Smooth muscle cell (in vitro differentiated cells): ENCODE results near the gene CORO1C. TPM values are rescaled to one million over a fixed set of nuclear protein-coding genes. Genes with fewer than 3 reads are reported as not detected.

Experiments used
- DNase-seq: peaks from one replicate; lab custom pipeline; 2025; ENCODE audit not compliant: unreplicated experiment; lab: John Stamatoyannopoulos, UW
- H2AFZ ChIP-seq: fragments of 200-600 bp; sonication (generic); 2 replicates; pipeline ENCODE4 v1.6.0; 2016; ENCODE audit warnings: antibody characterized with exemption, low read depth, mild to moderate bottlenecking
- H3F3A ChIP-seq: fragments of 200-600 bp; sonication (generic); 2 replicates; pipeline ENCODE4 v1.6.0; 2017; ENCODE audit warnings: antibody characterized with exemption, low read depth
- H3K27ac ChIP-seq: fragments of 200-600 bp; sonication (generic); 2 replicates; pipeline ENCODE4 v1.5.1; 2016; ENCODE audit warnings: low read depth, mild to moderate bottlenecking
- H3K27me3 ChIP-seq: fragments of 200-600 bp; sonication (generic); 2 replicates; pipeline ENCODE4 v1.6.1; 2016; ENCODE audit warnings: low read depth, mild to moderate bottlenecking
- H3K36me3 ChIP-seq: fragments of 200-600 bp; sonication (generic); 2 replicates; pipeline ENCODE4 v1.5.1; 2016; ENCODE audit warnings: low read depth
- H3K4me1 ChIP-seq: fragments of 200-600 bp; sonication (generic); 2 replicates; pipeline ENCODE4 v1.5.1; 2016; ENCODE audit warnings: low read depth
- H3K4me2 ChIP-seq: fragments of 200-600 bp; sonication (generic); 2 replicates; pipeline ENCODE4 v1.6.0; 2016; ENCODE audit warnings: mild to moderate bottlenecking
- H3K4me3 ChIP-seq: fragments of 200-600 bp; sonication (generic); 2 replicates; pipeline ENCODE4 v1.5.1; 2016; ENCODE audit warnings: mild to moderate bottlenecking
- H3K79me2 ChIP-seq: fragments of 200-600 bp; sonication (generic); 2 replicates; pipeline ENCODE4 v1.6.0; 2016; ENCODE audit warnings: low read depth, mild to moderate bottlenecking
- H3K9ac ChIP-seq: fragments of 200-600 bp; sonication (generic); 2 replicates; pipeline ENCODE4 v1.6.0; 2016; ENCODE audit warnings: low read depth
- H3K9me3 ChIP-seq: fragments of 200-600 bp; sonication (generic); replicated peaks from 2 replicates; pipeline ENCODE4 v1.5.1; 2016; ENCODE audit warnings: low read depth
- H4K20me1 ChIP-seq: fragments of 200-600 bp; sonication (generic); 2 replicates; pipeline ENCODE4 v1.6.0; 2016; ENCODE audit warnings: low read depth
- WGBS: methylation state at CpG from one replicate; pipeline ENCODE4 v1.1.7; 2016; ENCODE audit warnings: low lambda C conversion rate; 5-methylcytosine and 5-hydroxymethylcytosine counted together
- polyA plus RNA-seq: library from polyadenylated mRNA; unstranded; fragments of >200 nt; fragmentation: Nextera tagmentation; extraction: Ambion mirVana; gene quantifications from 2 replicates; pipeline ENCODE4 v1.2.1, GENCODE V29; 2016
- total RNA-seq: library from RNA; depleted of rRNA; stranded (reverse); fragments of >200 nt; gene quantifications from 2 replicates; pipeline ENCODE4 v1.2.3, GENCODE V29; 2014
- TF ChIP-seq, protein P1 (sequence below): fragments of 200-600 bp; sonication (generic); IDR thresholded peaks from 2 replicates; pipeline ENCODE4 v1.5.1; 2017; ENCODE audit warnings: borderline replicate concordance, mild to moderate bottlenecking, antibody characterized with exemption; ENCODE audit not compliant: insufficient read depth, poor library complexity, severe bottlenecking

CORO1C gene
- total and polyA plus RNA-seq, 2 experiments from 2014 or later, result 96.7 to 136 TPM

DNA sequence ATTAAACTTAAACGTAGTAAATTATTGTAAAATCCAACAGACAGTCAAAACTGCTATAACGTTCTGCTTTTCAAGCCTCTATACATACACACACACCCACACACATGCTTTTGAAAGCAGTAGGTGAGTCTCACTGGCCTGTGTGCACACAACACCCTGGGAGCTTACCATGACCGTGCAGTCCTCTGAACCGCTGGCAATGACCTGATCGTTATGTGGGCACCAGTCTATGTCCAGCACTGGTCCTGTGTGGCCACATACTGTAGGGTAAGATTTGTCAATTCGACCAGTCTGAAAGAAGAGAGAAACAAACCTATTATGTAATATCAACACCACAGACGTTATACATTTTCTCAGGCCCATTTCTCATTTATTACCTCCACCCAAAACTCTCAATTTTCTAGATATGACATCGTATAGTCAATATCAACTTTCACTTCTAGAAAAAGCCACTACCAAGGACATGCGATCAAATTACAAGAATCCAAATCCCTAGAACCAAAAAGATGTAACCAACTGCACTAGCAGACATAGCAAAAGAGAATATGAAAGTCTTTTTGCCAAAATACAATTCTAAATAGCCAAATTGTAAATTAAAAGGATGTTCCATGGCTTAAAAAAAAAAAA, 53.1 kb downstream of the CORO1C start:
- no peak for DNase-seq
- Histone ChIP-seq H3K9ac (no peak overlapping the region), H3K27me3 (no peaks in the 10 kb centered on the region), H3F3A (peaks cover 8% of the 10 kb centered on the region), H3K79me2 (peaks cover 90% of the 10 kb centered on the region), H3K27ac (no peak overlapping the region), H3K9me3 (no peaks in the 10 kb centered on the region), H4K20me1 (peaks cover 76% of the 10 kb centered on the region), H2AFZ (no peak overlapping the region), H3K4me1 (peaks cover 10% of the 10 kb centered on the region), H3K36me3 (peaks cover 4% of the 10 kb centered on the region), H3K4me2 (no peak overlapping the region), H3K4me3 (no peak overlapping the region)
- TF ChIP-seq, protein P1, sequence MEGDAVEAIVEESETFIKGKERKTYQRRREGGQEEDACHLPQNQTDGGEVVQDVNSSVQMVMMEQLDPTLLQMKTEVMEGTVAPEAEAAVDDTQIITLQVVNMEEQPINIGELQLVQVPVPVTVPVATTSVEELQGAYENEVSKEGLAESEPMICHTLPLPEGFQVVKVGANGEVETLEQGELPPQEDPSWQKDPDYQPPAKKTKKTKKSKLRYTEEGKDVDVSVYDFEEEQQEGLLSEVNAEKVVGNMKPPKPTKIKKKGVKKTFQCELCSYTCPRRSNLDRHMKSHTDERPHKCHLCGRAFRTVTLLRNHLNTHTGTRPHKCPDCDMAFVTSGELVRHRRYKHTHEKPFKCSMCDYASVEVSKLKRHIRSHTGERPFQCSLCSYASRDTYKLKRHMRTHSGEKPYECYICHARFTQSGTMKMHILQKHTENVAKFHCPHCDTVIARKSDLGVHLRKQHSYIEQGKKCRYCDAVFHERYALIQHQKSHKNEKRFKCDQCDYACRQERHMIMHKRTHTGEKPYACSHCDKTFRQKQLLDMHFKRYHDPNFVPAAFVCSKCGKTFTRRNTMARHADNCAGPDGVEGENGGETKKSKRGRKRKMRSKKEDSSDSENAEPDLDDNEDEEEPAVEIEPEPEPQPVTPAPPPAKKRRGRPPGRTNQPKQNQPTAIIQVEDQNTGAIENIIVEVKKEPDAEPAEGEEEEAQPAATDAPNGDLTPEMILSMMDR, result no peak
- WGBS, result 93% methylated on average over 9 of the region's 9 CpGs

DNA sequence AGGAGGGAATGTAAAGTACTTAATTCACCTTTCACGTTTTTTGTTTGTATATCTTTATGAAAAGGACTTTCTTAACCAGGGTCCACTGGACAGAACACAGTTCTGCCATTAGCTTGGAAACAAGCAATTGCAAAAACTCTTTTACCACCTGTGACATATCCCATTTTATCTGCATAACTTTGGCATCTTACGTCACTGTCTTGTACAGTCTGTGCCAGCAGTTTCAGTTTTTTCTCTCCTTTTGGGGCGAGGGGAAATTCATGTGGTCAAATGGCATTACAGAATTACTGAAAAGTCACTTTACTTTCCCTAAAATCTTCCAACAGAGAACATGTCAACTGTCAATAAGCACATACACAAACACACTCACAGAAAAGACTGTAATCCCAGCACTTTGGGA, 53.9 kb downstream of the CORO1C start:
- Histone ChIP-seq H3K79me2 (peaks cover 90% of the 10 kb centered on the region), H3K4me1 (peaks cover 10% of the 10 kb centered on the region), H3K9ac (no peak overlapping the region), H3K27me3 (no peaks in the 10 kb centered on the region), H3K9me3 (no peaks in the 10 kb centered on the region), H3K27ac (no peak overlapping the region), H4K20me1 (peaks cover 79% of the 10 kb centered on the region), H3F3A (peaks cover 8% of the 10 kb centered on the region), H3K36me3 (peaks cover 4% of the 10 kb centered on the region), H2AFZ (no peak overlapping the region), H3K4me2 (no peak overlapping the region), H3K4me3 (no peak overlapping the region)
- TF ChIP-seq, protein P1, result no peak
- DNase-seq, result no peak
- WGBS, result 98% methylated on average over 3 of the region's 3 CpGs

DNA sequence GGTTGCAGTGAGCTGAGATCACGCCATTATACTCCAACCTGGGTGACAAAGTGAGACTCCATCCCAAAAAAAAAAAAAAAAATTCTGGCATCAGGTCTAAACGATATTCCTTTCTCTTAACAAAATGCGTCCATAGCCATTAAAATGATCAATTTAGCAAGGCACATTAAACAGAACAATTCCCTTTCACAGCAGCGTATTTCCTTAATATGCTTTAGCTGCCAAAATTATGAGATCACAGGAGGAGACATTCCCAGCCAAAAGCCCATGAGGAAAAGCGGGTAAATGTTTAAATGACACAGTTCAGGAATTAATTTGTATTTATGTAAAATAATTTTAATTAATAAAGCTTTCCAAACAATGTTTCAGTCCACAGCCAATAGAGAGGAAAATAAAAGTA, 54.6 kb downstream of the CORO1C start:
- H3K79me2 ChIP-seq, result peaks cover 90% of the 10 kb centered on the region
- no peak overlapping the region for H3K4me3 ChIP-seq
- no peaks in the 10 kb centered on the region for H3K27me3 ChIP-seq
- peaks cover 5% of the 10 kb centered on the region for H3K4me1 ChIP-seq
- H3K9me3 ChIP-seq, result no peaks in the 10 kb centered on the region
- no peak overlapping the region for H3K4me2 ChIP-seq
- H3K9ac ChIP-seq, result no peak overlapping the region
- DNase-seq, result no peak
- H4K20me1 ChIP-seq, result peaks cover 79% of the 10 kb centered on the region
- WGBS, result 98% methylated on average over 5 of the region's 5 CpGs
- TF ChIP-seq, protein P1, result no peak
- H3F3A ChIP-seq, result peaks cover 8% of the 10 kb centered on the region
- H2AFZ ChIP-seq, result no peak overlapping the region
- H3K27ac ChIP-seq, result no peak overlapping the region
- H3K36me3 ChIP-seq, result peaks cover 4% of the 10 kb centered on the region

- TF ChIP-seq, protein P1, result no peak
- peaks cover 4% of the 10 kb centered on the region for H3K36me3 ChIP-seq
- WGBS, result 95% methylated on average over 4 of the region's 4 CpGs
- no peak overlapping the region for H3K4me3 ChIP-seq
- H3K27ac ChIP-seq, result no peak overlapping the region
- H3K4me1 ChIP-seq, result no peaks in the 10 kb centered on the region
- no peaks in the 10 kb centered on the region for H3K9me3 ChIP-seq
- H3K9ac ChIP-seq, result no peak overlapping the region
- H3K4me2 ChIP-seq, result no peak overlapping the region
- DNase-seq, result no peak
- H3K27me3 ChIP-seq, result no peaks in the 10 kb centered on the region
- H3F3A ChIP-seq, result peaks cover 8% of the 10 kb centered on the region
- H4K20me1 ChIP-seq, result peaks cover 76% of the 10 kb centered on the region
- H2AFZ ChIP-seq, result no peak overlapping the region
- peaks cover 90% of the 10 kb centered on the region for H3K79me2 ChIP-seq
Measured at GRCh38 chr12:108675792-108676191, 55.5 kb downstream of the CORO1C start.
